Measurements from ENCODE around the gene IGSF23. TPM values are rescaled to one million over a fixed set of nuclear protein-coding genes. Genes with fewer than 3 reads are reported as not detected.

IGSF23 gene
- total and polyA plus RNA-seq, 2 of the 13 experiments (the other 11 are each of a cell fraction or from before 2014, with no cell fraction given) = 2.3 to 8.8 TPM

DNA sequence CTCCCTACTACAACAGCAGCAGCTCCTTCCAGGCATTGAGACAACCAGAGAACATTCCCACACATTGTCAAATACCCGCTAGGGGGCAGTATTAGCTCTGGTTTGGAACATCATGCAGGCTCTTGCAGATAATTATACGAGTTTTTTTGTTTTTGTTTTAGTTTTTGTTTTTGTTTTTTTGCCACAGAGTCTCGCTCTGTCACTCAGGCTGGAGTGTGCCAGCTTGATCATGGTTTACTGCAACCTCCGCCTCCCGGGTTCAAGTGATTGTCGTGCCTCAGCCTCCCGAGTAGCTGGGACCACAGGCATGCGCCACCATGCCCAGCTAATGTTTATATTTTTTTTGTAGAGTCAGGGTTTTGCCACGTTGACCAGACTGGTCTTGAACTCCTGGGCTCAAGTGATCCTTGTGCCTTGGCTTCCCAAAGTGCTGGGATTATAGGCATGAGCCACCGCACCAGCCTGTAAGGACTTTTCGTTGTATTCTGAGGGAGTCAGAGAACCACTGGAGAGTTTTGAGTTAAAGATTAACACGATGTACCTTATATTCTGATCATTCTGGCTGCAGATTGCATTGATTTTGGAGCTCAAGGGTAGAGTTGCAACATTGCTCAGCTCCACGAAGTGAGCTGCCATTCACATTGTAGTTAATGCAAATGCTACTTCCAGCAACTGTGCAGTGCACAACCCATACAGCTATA is 42.2 kb upstream of the IGSF23 start (continued):
- TF ChIP-seq, protein P1, sequence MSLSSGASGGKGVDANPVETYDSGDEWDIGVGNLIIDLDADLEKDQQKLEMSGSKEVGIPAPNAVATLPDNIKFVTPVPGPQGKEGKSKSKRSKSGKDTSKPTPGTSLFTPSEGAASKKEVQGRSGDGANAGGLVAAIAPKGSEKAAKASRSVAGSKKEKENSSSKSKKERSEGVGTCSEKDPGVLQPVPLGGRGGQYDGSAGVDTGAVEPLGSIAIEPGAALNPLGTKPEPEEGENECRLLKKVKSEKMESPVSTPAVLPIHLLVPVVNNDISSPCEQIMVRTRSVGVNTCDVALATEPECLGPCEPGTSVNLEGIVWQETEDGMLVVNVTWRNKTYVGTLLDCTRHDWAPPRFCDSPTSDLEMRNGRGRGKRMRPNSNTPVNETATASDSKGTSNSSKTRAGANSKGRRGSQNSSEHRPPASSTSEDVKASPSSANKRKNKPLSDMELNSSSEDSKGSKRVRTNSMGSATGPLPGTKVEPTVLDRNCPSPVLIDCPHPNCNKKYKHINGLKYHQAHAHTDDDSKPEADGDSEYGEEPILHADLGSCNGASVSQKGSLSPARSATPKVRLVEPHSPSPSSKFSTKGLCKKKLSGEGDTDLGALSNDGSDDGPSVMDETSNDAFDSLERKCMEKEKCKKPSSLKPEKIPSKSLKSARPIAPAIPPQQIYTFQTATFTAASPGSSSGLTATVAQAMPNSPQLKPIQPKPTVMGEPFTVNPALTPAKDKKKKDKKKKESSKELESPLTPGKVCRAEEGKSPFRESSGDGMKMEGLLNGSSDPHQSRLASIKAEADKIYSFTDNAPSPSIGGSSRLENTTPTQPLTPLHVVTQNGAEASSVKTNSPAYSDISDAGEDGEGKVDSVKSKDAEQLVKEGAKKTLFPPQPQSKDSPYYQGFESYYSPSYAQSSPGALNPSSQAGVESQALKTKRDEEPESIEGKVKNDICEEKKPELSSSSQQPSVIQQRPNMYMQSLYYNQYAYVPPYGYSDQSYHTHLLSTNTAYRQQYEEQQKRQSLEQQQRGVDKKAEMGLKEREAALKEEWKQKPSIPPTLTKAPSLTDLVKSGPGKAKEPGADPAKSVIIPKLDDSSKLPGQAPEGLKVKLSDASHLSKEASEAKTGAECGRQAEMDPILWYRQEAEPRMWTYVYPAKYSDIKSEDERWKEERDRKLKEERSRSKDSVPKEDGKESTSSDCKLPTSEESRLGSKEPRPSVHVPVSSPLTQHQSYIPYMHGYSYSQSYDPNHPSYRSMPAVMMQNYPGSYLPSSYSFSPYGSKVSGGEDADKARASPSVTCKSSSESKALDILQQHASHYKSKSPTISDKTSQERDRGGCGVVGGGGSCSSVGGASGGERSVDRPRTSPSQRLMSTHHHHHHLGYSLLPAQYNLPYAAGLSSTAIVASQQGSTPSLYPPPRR (CRISPR knock-in tag; IDR thresholded peaks at IDR 0.05; ENCODE audit: borderline replicate concordance) = peak; percentile 19; the same call in 1 of the 2 replicates
- peak; percentile 85; the same call in 1 of the 2 replicates for TF ChIP-seq ZNF333 (CRISPR knock-in tag; IDR thresholded peaks at IDR 0.05; ENCODE audit: borderline replicate concordance)
- peak; percentile 62; the same call in 1 of the 2 replicates for TF ChIP-seq RAD21 (CRISPR knock-in tag; IDR thresholded peaks at IDR 0.05)
- TF ChIP-seq MIER3 (CRISPR knock-in tag; IDR thresholded peaks at IDR 0.05; ENCODE audit: borderline replicate concordance) = 0 out of 2 replicates have a peak, but pooled peaks have one; percentile 21
- no peak for TF ChIP-seq KLF6 (CRISPR knock-in tag; IDR thresholded peaks at IDR 0.05)
- 0 out of 2 replicates have a peak, but pooled peaks have one; percentile 22 for TF ChIP-seq ZSCAN30 (CRISPR knock-in tag; IDR thresholded peaks at IDR 0.05)
- no peak for TF ChIP-seq CREB1 (IDR thresholded peaks at IDR 0.05)
- TF ChIP-seq CREB1 (CRISPR knock-in tag; IDR thresholded peaks at IDR 0.05) = peak; percentile 41; the same call in 1 of the 2 replicates
- TF ChIP-seq ZNF292 (CRISPR knock-in tag; IDR thresholded peaks at IDR 0.05; ENCODE audit: borderline replicate concordance, low read depth) = 0 out of 2 replicates have a peak, but pooled peaks have one; percentile 52
- no peak for TF ChIP-seq ZNF557 (CRISPR knock-in tag; IDR thresholded peaks at IDR 0.05)
- TF ChIP-seq HDAC2 (CRISPR knock-in tag; IDR thresholded peaks at IDR 0.05) = peak; percentile 62
- TF ChIP-seq, protein P2, sequence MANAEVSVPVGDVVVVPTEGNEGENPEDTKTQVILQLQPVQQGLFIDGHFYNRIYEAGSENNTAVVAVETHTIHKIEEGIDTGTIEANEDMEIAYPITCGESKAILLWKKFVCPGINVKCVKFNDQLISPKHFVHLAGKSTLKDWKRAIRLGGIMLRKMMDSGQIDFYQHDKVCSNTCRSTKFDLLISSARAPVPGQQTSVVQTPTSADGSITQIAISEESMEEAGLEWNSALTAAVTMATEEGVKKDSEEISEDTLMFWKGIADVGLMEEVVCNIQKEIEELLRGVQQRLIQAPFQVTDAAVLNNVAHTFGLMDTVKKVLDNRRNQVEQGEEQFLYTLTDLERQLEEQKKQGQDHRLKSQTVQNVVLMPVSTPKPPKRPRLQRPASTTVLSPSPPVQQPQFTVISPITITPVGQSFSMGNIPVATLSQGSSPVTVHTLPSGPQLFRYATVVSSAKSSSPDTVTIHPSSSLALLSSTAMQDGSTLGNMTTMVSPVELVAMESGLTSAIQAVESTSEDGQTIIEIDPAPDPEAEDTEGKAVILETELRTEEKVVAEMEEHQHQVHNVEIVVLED (CRISPR knock-in tag; IDR thresholded peaks at IDR 0.05; ENCODE audit: borderline replicate concordance) = peak; percentile 31; the same call in 1 of the 2 replicates
- peak; percentile 10; the same call in 1 of the 2 replicates for TF ChIP-seq FOXK2 (IDR thresholded peaks at IDR 0.05)
- peak; percentile 81 for TF ChIP-seq GATAD2A (CRISPR knock-in tag; IDR thresholded peaks at IDR 0.05)
- TF ChIP-seq AGO2 (optimal IDR thresholded peaks at IDR 0.05; ENCODE audit: low read depth, low read length) = no peak
- TF ChIP-seq GFI1 (CRISPR knock-in tag; IDR thresholded peaks at IDR 0.05; ENCODE audit: borderline replicate concordance) = peak; percentile 77
- TF ChIP-seq FOXA3 (CRISPR knock-in tag; IDR thresholded peaks at IDR 0.05) = 0 out of 2 replicates have a peak, but pooled peaks have one; percentile 30
- TF ChIP-seq CTCF (CRISPR knock-in tag; IDR thresholded peaks at IDR 0.05) = peak; percentile 75
- peak; percentile 34; the same call in 1 of the 2 replicates for TF ChIP-seq THAP11 (CRISPR knock-in tag; IDR thresholded peaks at IDR 0.05)
- TF ChIP-seq HNRNPLL (IDR thresholded peaks at IDR 0.05; ENCODE audit: low read depth, low read length, poor library complexity, severe bottlenecking) = no peak
- TF ChIP-seq CC2D1A (CRISPR knock-in tag; IDR thresholded peaks at IDR 0.05) = no peak
- peak; percentile 52; the same call in 1 of the 2 replicates for TF ChIP-seq YEATS4 (CRISPR knock-in tag; IDR thresholded peaks at IDR 0.05; ENCODE audit: borderline replicate concordance)
- 0 out of 2 replicates have a peak, but pooled peaks have one; percentile 0 for TF ChIP-seq MAFF (IDR thresholded peaks at IDR 0.05; ENCODE audit: low read depth, low read length)
